Measurements from ENCODE around the gene PLCL1.

The PLCL1 gene

DNA sequence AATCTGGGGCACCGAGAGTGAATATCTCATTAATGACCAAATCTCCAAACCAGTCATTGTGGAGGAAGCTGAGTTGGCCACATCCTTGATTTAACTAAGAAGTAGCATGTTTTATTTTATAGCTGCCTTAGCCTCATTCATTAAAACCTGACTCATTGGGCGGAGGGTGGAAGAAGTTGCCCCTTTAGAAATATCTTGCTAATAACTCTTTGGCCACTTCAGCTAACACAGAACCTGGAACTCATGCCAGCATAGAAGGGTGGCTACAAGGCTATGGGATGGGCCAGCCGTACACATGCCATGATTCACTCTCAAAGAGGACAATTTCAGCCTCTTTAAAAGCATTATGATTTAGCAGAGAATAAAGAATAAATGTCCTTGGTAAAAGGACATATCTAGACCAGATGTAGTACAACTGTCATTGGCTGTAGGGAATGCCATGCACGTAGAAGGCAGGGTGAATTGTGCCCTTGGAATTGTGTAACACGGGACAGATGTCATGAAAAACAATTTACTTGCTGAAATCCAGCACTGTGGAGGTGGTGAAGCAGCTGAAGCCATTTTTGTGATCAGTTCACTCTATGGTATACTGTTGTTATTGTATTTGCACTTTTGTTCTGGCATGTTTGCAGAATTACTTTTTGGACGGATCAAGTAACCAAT is 330.0 kb downstream of the PLCL1 start:
- H3K27me3 ChIP-seq (ENCODE audit: control insufficient read depth in 5 of 5, insufficient read depth in 4 of 5, low read length in 5 of 5) = no peaks in the 10 kb centered on the region
- no peaks in the 10 kb centered on the region for H3K4me1 ChIP-seq (ENCODE audit: control insufficient read depth in 5 of 5, insufficient read depth in 5 of 5, low read length in 5 of 5)
- H3K9ac ChIP-seq (ENCODE audit: low read length in 5 of 5) = no peak overlapping the region
- no peak overlapping the region for H3K4me3 ChIP-seq (ENCODE audit: low read depth in 1 of 5, low read length in 5 of 5)
- H3K36me3 ChIP-seq (ENCODE audit: control insufficient read depth in 5 of 5, insufficient read depth in 5 of 5, low read length in 5 of 5) = no peaks in the 10 kb centered on the region
- H3K27ac ChIP-seq (ENCODE audit: low read depth, low read length) = no peak overlapping the region
- no peaks in the 10 kb centered on the region for H3K9me3 ChIP-seq (ENCODE audit: control insufficient read depth in 5 of 5, low read length in 5 of 5)

DNA sequence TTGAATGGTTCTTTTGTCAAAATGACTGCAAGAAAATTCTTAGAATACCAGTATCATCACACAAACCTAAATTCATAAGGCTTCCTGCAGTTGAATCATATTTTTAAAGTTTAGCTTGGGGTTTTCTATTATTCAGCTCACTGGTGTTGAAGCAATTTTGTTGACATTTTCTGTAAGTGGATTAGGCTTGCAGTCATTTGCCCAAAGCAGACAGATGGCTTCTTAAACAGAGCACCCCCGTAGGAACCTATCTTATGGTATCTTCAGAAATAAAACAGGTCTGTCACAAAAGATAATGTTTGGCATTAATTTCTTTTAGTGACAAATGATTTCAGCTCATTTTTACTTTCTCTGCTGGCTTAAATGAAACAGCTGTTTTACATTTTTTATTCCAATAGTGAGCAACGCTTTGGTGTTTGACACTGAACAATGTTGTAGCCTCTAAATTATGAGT is 331.1 kb downstream of the PLCL1 start:
- Histone ChIP-seq H3K36me3 (ENCODE audit: control insufficient read depth in 5 of 5, insufficient read depth in 5 of 5, low read length in 5 of 5) (no peaks in the 10 kb centered on the region), H3K27me3 (ENCODE audit: control insufficient read depth in 5 of 5, insufficient read depth in 4 of 5, low read length in 5 of 5) (no peaks in the 10 kb centered on the region), H3K4me3 (ENCODE audit: low read depth in 1 of 5, low read length in 5 of 5) (no peak overlapping the region), H3K4me1 (ENCODE audit: control insufficient read depth in 5 of 5, insufficient read depth in 5 of 5, low read length in 5 of 5) (no peaks in the 10 kb centered on the region), H3K9me3 (ENCODE audit: control insufficient read depth in 5 of 5, low read length in 5 of 5) (no peaks in the 10 kb centered on the region), H3K9ac (ENCODE audit: low read length in 5 of 5) (no peak overlapping the region), H3K27ac (ENCODE audit: low read depth, low read length) (no peak overlapping the region)

GRCh38 chr2:198136142-198136541 is 331.7 kb downstream of the PLCL1 start:
- no peaks in the 10 kb centered on the region for H3K4me1 ChIP-seq (ENCODE audit: control insufficient read depth in 5 of 5, insufficient read depth in 5 of 5, low read length in 5 of 5)
- H3K4me3 ChIP-seq (ENCODE audit: low read depth in 1 of 5, low read length in 5 of 5) = no peak overlapping the region
- no peak overlapping the region for H3K9ac ChIP-seq (ENCODE audit: low read length in 5 of 5)
- no peaks in the 10 kb centered on the region for H3K9me3 ChIP-seq (ENCODE audit: control insufficient read depth in 5 of 5, low read length in 5 of 5)
- H3K27me3 ChIP-seq (ENCODE audit: control insufficient read depth in 5 of 5, insufficient read depth in 4 of 5, low read length in 5 of 5) = no peaks in the 10 kb centered on the region
- H3K36me3 ChIP-seq (ENCODE audit: control insufficient read depth in 5 of 5, insufficient read depth in 5 of 5, low read length in 5 of 5) = no peaks in the 10 kb centered on the region
- no peak overlapping the region for H3K27ac ChIP-seq (ENCODE audit: low read depth, low read length)

DNA sequence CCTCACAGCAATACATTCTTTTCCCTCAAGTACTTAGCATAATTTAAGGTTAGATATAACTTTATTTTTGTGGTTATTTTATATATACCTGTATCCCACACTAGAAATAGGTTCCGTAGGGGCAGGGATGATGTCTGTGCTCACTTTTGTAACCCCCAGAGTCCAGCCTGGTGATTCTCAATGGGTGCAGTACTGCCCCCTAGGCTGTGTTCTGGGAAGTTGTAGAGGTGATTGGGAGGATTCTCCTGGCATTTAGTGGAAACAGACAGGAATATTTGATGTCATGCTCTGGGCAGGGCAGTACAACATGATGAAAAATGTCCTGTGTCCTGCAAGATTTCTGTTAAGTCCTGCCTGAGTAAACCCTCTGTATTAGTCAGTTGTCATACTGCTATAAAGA is 333.3 kb downstream of the PLCL1 start:
- Histone ChIP-seq H3K27me3 (ENCODE audit: control insufficient read depth in 5 of 5, insufficient read depth in 4 of 5, low read length in 5 of 5) (no peaks in the 10 kb centered on the region), H3K4me1 (ENCODE audit: control insufficient read depth in 5 of 5, insufficient read depth in 5 of 5, low read length in 5 of 5) (no peaks in the 10 kb centered on the region), H3K9me3 (ENCODE audit: control insufficient read depth in 5 of 5, low read length in 5 of 5) (no peaks in the 10 kb centered on the region), H3K4me3 (ENCODE audit: low read depth in 1 of 5, low read length in 5 of 5) (no peak overlapping the region), H3K9ac (ENCODE audit: low read length in 5 of 5) (no peak overlapping the region), H3K36me3 (ENCODE audit: control insufficient read depth in 5 of 5, insufficient read depth in 5 of 5, low read length in 5 of 5) (no peaks in the 10 kb centered on the region), H3K27ac (ENCODE audit: low read depth, low read length) (no peak overlapping the region)

DNA sequence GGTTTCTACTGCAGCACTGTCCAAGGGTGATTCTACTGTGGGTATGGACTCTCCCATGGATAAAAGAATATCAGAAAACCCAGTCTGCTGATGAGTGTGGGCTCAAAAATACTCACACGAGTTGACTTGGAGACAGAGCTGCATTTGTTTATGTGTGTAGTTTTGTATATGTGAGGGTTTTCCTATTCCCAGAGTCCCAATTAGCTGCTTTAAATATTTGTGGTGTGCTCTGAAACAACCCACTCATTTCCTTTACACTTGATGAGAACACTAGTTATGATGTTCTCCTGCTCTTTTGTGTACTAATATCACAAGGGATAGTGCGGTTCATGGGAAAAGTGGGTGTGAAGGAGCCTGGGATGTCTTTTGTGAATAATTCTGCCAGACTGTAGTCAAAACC is 337.3 kb downstream of the PLCL1 start:
- H3K4me3 ChIP-seq (ENCODE audit: low read depth in 1 of 5, low read length in 5 of 5) = no peak overlapping the region
- no peaks in the 10 kb centered on the region for H3K4me1 ChIP-seq (ENCODE audit: control insufficient read depth in 5 of 5, insufficient read depth in 5 of 5, low read length in 5 of 5)

DNA sequence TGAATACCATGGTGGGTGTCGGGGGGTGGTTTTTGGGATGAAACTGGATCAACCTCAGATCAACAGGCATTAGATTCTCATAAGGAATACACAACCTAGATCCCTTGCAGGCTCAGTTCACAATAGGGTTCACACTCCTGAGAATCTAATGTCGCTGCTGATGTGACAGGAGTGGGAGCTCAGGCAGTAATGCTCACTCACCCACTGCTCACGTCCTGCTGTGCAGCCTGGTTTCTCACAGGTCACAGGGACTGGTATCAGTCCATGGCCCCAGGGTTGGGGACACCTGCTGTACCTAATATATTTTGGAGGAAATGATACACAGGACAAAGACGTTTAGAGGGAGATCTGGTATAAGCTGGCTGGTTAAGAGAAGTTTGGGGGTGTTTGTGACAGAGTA is 338.8 kb downstream of the PLCL1 start:
- H3K4me1 ChIP-seq (ENCODE audit: control insufficient read depth in 5 of 5, insufficient read depth in 5 of 5, low read length in 5 of 5) = no peaks in the 10 kb centered on the region
- no peak overlapping the region for H3K9ac ChIP-seq (ENCODE audit: low read length in 5 of 5)
- no peaks in the 10 kb centered on the region for H3K36me3 ChIP-seq (ENCODE audit: control insufficient read depth in 5 of 5, insufficient read depth in 5 of 5, low read length in 5 of 5)
- no peaks in the 10 kb centered on the region for H3K27me3 ChIP-seq (ENCODE audit: control insufficient read depth in 5 of 5, insufficient read depth in 4 of 5, low read length in 5 of 5)
- H3K4me3 ChIP-seq (ENCODE audit: low read depth in 1 of 5, low read length in 5 of 5) = no peak overlapping the region
- no peak overlapping the region for H3K27ac ChIP-seq (ENCODE audit: low read depth, low read length)
- no peaks in the 10 kb centered on the region for H3K9me3 ChIP-seq (ENCODE audit: control insufficient read depth in 5 of 5, low read length in 5 of 5)

More for the DNA sequence above, 337.3 kb downstream of the PLCL1 start:
- Histone ChIP-seq H3K9ac (ENCODE audit: low read length in 5 of 5) (no peak overlapping the region), H3K36me3 (ENCODE audit: control insufficient read depth in 5 of 5, insufficient read depth in 5 of 5, low read length in 5 of 5) (no peaks in the 10 kb centered on the region), H3K27ac (ENCODE audit: low read depth, low read length) (no peak overlapping the region), H3K9me3 (ENCODE audit: control insufficient read depth in 5 of 5, low read length in 5 of 5) (no peaks in the 10 kb centered on the region), H3K27me3 (ENCODE audit: control insufficient read depth in 5 of 5, insufficient read depth in 4 of 5, low read length in 5 of 5) (no peaks in the 10 kb centered on the region)

DNA sequence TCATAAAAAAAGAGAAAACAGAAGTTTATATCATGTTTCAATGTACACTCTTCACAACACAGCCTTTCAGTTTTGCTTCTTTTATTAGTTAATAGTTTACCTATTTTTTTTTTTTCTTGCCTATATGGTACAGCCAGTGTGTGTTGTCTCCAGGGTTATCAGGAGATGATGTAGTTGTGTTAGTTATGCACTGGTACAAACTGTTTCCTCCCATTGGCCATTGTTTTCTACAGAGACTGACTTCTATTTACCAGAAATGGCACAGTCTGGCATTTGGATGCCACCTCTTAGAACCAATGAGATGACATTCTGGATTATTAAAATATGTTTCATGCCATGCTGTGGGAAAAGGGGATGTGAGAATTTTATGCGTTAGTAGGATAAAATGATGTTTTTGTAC is 339.4 kb downstream of the PLCL1 start:
- H3K9ac ChIP-seq (ENCODE audit: low read length in 5 of 5) = no peak overlapping the region
- H3K4me1 ChIP-seq (ENCODE audit: control insufficient read depth in 5 of 5, insufficient read depth in 5 of 5, low read length in 5 of 5) = no peaks in the 10 kb centered on the region
- H3K36me3 ChIP-seq (ENCODE audit: control insufficient read depth in 5 of 5, insufficient read depth in 5 of 5, low read length in 5 of 5) = no peaks in the 10 kb centered on the region
- H3K27ac ChIP-seq (ENCODE audit: low read depth, low read length) = no peak overlapping the region
- H3K9me3 ChIP-seq (ENCODE audit: control insufficient read depth in 5 of 5, low read length in 5 of 5) = no peaks in the 10 kb centered on the region
- H3K27me3 ChIP-seq (ENCODE audit: control insufficient read depth in 5 of 5, insufficient read depth in 4 of 5, low read length in 5 of 5) = no peaks in the 10 kb centered on the region
- no peak overlapping the region for H3K4me3 ChIP-seq (ENCODE audit: low read depth in 1 of 5, low read length in 5 of 5)

DNA sequence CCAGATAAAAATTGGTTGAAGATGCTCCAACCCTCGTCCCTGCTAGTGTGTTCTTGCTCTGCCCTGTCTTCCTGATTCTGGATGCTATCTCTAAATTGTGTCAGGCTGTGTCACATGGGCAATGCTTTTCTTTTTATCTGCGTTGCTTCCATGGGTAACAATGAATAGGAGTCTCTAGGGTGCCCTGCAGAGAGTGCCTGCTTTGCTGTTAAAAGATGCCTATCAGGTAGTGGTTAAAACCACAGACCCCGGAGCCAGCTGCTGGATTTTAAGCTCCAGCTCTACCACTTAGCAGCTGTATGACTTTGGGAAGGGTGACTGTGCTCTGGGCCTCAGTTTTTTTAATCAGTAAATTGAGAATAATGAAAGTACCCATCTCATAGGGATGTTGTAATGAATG is 340.3 kb downstream of the PLCL1 start:
- Histone ChIP-seq H3K4me1 (ENCODE audit: control insufficient read depth in 5 of 5, insufficient read depth in 5 of 5, low read length in 5 of 5) (no peaks in the 10 kb centered on the region), H3K27me3 (ENCODE audit: control insufficient read depth in 5 of 5, insufficient read depth in 4 of 5, low read length in 5 of 5) (no peaks in the 10 kb centered on the region), H3K36me3 (ENCODE audit: control insufficient read depth in 5 of 5, insufficient read depth in 5 of 5, low read length in 5 of 5) (no peaks in the 10 kb centered on the region), H3K9ac (ENCODE audit: low read length in 5 of 5) (no peak overlapping the region), H3K4me3 (ENCODE audit: low read depth in 1 of 5, low read length in 5 of 5) (no peak overlapping the region), H3K9me3 (ENCODE audit: control insufficient read depth in 5 of 5, low read length in 5 of 5) (no peaks in the 10 kb centered on the region), H3K27ac (ENCODE audit: low read depth, low read length) (no peak overlapping the region)

DNA sequence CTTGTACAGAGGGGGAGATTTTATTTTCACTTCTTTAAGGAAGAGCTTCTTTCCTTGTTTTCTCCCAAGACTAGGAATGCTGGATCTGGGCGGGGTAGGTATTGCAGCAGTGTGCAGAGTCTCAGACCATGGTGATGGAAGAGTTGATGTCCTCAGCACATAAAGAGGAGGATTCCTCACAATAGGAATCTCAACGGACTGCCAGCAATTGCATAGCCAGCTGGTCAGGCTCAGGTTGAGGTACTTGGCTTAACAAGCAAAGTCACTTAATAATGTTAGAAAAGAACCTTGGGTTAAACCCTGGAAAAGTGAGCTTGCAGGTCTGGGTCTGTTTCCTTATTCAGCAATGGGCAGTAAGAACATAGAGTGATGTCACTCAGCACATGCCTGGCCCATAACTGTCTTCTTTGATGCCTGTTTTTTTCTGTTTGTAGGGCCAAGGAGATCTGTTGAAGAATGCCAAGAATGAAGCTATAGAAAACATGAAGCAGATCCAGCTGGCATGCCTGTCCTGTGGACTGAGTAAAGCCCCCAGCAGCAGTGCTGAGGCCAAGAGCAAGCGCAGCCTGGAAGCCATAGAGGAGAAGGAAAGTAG is 342.1 kb downstream of the PLCL1 start:
- Histone ChIP-seq H3K9ac (ENCODE audit: low read length in 5 of 5) (no peak overlapping the region), H3K4me3 (ENCODE audit: low read depth in 1 of 5, low read length in 5 of 5) (no peak overlapping the region), H3K36me3 (ENCODE audit: control insufficient read depth in 5 of 5, insufficient read depth in 5 of 5, low read length in 5 of 5) (no peaks in the 10 kb centered on the region), H3K9me3 (ENCODE audit: control insufficient read depth in 5 of 5, low read length in 5 of 5) (no peaks in the 10 kb centered on the region), H3K27ac (ENCODE audit: low read depth, low read length) (no peak overlapping the region), H3K27me3 (ENCODE audit: control insufficient read depth in 5 of 5, insufficient read depth in 4 of 5, low read length in 5 of 5) (no peaks in the 10 kb centered on the region), H3K4me1 (ENCODE audit: control insufficient read depth in 5 of 5, insufficient read depth in 5 of 5, low read length in 5 of 5) (no peaks in the 10 kb centered on the region)

GRCh38 chr2:198157314-198157713 is 352.9 kb downstream of the PLCL1 start:
- Histone ChIP-seq H3K27me3 (ENCODE audit: control insufficient read depth in 5 of 5, insufficient read depth in 4 of 5, low read length in 5 of 5) (no peaks in the 10 kb centered on the region), H3K4me3 (ENCODE audit: low read depth in 1 of 5, low read length in 5 of 5) (no peak overlapping the region), H3K9ac (ENCODE audit: low read length in 5 of 5) (no peak overlapping the region), H3K9me3 (ENCODE audit: control insufficient read depth in 5 of 5, low read length in 5 of 5) (peaks cover 0 to 8% (median 3%) of the 10 kb centered on the region in 5 donors), H3K27ac (ENCODE audit: low read depth, low read length) (no peak overlapping the region), H3K36me3 (ENCODE audit: control insufficient read depth in 5 of 5, insufficient read depth in 5 of 5, low read length in 5 of 5) (no peaks in the 10 kb centered on the region), H3K4me1 (ENCODE audit: control insufficient read depth in 5 of 5, insufficient read depth in 5 of 5, low read length in 5 of 5) (no peaks in the 10 kb centered on the region)

Measured in subcutaneous abdominal adipose tissue (tissue), 5 donors.